Fibroblast of skin of right quadriceps (primary cell): Measurements from ENCODE around the gene MTA3.
"Not testable (repeated sequence)": the region's sequence is repeated elsewhere in the genome, so short reads cannot be mapped to it uniquely, and the experiment has no call there.

Experiments
- DNase-seq: peaks from one replicate; pipeline ENCODE4 v3.0.0-alpha.2; 2013

MTA3 gene

DNA sequence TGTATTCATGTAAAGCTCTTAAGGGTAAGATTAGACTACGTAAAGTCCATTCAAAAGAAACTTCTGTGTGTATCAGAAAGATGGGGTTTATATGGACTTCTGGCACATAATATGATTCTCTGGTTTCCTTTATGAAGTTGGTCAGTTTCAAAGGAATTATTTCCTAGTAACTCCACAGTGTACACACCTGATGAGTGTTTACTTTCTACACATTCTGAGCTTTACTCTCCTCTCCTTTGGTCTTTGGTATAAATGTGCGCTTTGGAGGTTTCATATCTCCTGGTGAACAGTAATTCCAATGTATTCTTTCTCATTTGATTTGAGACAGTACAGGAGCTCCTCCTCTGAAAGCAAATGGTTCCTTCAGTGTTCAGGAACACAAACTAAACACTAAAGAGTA, 107.4 kb downstream of the MTA3 start:
- no peak for DNase-seq

DNA sequence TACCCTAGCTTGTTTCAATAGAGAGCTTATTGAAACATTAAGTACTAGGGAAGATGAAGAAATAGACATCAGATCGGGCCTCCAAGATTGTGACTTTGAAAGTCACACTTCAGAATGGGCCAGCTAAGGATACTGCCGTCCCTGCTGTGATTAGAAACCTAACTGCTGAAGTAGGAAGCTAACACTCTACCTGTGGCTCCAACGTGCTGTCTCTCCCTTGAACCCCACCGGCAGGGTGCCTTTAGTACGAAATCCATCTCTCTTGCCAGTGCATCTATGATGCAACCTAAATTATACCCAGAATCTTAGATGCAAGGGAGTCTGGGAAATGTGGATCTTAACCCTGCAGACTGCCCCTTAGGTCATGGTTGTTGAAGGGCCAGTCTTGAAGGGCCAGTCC, 116.9 kb downstream of the MTA3 start:
- no peak for DNase-seq

DNA sequence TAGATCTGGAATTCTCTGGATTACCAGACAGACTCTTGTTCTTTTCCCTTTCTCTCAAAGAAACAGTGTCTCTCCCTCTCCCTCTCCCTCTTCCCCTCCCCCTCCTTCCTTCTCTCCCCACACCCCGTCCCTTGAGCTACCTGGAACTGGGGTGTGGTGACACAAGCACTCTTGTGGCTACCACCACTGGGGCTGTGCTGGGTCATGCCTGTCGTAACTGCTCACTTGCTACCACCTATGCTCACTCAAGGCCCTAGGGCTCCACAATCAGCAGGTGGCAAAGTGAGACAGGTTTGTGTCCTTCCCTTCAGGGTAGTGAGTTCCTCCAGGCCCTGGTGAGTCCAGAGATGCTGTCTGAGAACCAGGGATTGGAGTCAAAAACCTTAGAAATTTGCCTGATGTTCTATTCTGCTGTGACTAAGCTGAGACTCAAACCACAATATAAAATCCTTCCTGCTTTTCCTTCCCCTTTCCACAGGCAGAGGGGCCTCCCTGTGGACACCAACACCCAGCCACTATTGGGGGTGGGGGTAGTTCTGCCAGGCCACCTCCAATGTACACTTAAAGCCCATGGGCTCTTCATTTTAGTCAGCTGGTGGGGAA, 124.7 kb downstream of the MTA3 start:
- no peak for DNase-seq

DNA sequence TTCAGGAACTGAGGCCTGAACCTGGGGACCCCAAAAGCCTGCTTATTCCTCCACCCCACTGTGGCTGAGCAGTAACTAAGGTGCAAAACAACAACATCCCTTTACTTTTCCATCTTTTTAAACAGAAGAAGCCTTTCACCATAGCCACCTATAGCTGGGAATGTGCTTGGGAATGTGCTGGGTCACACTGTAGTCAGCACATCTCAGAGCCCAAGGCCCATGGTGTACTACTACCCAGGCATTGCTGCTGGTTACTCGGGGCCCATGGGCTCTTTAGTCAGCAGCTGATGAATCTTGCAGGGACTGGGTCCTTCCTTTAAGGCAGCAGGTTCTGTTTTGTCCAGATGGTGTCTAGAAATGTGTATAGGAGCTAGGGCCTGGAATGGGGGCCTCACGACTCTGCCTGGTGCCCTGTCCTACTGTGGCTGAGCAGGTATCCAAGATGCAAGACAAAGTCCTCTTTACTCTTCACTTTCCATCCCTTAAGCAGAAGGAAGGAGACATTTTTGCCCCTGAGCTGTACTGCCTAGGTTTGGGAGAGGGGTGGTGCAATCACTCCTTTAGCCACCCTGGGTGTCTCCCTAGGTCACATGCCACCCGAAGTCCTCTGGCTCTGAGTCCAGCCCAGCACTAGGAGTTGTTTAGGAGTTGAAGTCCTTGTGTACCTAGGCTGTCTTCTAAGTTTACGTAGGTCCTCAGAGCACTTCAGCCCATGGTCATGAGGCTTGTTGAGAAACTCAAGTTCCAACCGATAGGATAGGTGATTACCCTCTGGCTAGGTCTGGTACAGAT, 125.5 kb downstream of the MTA3 start:
- DNase-seq: no peak

DNA sequence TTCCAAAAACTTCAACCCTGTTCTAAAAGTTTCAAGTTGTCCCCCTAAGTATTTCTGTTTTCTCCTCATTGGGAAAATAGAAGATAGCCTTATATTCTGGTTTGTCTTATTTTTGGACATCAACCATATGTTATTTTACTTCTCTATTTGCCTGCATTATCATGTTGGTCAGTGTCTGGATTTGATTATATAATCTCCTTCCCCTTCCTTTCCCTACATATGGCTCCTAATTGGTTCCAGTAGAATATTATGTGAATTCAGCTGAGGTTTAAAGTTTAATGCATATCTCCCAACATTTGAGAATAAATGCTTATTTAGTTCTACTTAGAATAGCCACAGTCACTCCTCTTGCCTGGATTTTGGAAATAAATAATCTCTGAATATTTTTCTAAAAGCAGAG, 128.6 kb downstream of the MTA3 start:
- no peak for DNase-seq

DNA sequence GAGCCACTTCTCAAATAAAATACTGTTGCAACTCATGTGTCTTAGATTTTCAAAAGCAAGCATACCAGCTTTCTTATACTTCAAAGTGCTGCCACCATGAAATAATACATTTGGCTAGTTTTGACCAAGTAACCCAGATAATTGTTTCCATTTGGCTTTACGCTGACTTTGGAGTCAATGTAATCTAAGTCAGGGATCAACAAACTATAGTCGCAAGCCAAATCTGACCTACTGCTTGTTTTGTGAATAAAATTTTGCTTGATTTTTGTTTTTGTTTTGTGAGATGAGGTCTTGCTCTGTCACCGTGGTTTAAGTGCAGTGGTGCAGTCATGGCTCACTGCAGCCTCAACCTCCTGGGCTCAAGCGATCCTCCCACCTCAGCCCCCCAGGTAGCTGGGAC, 130.5 kb downstream of the MTA3 start:
- DNase-seq: no peak

DNA sequence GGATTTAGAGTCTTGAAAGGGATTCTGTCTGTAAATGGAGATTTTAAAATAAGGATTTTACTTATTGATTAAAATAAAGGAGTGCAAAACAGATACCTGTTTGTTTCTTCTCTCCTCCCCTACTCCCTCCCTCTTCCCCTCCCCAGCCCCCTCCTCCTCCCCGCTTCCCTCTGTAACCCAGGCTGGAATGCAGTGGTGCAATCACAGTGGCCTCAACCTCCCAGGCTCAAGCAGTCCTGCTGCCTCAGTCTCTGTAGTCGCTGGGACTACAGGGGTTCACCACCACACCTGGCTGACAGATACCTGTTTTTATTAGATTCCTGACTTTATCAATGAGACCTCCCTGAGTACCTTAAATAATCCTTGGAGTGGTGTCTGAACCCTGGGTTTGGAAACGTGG, 138.4 kb downstream of the MTA3 start:
- DNase-seq: no peak

DNA sequence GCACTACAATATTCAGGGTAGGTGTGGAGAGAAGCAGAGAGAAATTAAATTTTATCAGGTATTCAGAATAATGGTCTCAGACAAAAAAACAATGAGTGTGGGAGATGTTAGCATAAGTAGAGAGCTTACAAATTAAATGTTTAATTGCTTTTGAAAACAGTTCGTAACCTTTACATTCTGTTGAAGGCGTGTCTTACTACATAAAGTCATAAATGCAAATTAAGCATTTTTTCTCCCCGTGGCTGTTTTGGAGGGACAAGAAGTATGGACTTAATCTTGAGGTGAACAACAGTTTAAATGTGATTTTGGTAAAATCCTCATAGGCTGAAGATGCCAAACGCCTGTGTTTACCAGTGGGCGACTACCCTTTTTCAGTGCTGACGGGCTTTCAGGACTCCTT, 139.7 kb downstream of the MTA3 start:
- DNase-seq: no peak

DNA sequence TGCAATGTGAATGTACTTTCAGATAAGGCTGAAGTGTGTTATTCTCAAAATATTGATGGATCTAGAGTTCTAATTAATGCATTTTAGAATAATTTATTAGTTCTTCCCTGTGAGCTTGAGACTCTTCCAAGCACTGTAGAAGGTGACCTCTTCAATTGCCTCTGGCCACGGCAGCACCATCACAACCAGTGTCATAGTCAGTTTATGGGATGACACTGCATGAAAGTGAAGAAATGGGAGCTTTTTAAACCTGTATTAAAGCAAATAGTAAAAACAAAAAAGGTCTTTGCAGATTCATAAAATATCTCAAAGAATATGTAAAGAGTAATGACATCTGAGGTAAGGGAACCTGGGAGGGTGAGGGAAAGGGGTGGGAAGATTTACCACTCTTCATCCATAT, 143.5 kb downstream of the MTA3 start:
- no peak for DNase-seq

DNA sequence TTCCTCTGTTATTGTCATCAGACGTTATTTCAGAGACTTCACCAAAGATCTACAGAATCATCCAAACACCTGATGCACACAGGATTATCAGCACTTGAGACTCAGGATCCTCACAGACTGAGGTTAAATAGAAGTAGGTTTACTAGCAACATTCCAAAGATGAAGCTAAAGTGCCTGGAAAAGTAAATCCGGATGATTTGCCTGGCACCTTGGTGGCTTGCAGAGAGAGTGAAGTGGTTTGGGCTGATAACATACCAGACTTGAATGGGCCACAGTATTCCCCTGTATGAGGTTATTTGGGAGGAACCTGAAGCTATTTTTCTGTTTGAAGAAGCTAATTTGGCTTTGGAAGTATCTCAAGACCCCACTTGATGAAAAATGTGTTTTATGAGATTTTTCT, 144.5 kb downstream of the MTA3 start:
- DNase-seq: no peak

DNA sequence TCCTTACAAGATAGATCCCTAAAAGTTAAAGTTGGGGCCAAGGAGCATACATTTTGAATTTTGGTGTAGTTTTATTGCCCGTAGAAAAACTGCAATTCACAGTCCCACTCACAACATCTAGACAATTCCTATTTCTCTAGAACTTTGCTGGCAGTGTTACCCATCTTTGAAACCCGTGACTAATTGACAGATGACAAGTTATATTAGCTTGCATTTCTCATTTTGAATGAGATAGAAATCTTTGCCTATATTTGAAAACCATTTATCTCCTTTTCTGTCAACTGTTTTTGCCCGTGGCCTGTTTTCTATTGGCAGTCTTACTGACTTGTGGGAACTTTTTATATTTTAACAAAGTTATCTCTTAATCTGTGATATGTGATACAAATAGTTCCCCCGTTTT, 145.5 kb downstream of the MTA3 start:
- DNase-seq: no peak

DNA sequence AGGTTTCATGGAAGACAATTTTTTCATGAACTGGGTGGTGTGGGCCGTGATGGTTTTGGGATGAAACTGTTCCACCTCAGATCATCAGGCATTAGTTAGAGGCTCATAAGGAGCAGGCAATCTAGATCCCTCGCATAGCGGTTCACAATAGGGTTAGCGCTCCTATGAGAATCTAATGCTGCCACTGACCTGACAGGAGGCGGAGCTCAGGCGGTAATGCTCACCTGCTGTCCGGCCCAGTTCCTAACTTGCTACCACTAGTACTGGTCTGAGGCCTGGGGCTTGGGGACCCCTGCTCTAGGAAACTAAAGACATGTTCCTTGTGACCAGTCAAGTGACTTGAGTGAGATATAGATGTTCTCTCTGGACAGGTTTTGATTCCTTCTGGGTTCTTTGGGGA, 146.3 kb downstream of the MTA3 start:
- DNase-seq: no peak

DNA sequence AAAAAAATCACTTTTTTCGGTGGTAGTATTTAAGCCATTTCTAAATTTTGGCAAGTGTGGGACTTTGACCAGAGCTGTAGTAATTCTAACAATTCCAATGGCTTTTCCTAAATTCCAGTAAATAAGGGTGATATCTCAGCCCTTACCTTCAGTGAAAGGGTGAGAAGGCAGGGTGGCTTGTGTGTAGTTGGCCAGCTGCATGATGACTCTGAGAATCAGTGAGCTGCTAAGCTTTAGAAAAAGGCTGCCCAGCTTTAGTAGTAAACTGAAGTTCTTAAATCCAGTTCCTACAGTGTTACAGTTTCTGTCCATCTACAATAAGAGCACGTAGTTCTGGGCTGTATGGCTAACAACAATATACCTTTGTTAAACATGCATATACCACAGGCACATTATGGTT, 153.5 kb downstream of the MTA3 start:
- no peak for DNase-seq

DNA sequence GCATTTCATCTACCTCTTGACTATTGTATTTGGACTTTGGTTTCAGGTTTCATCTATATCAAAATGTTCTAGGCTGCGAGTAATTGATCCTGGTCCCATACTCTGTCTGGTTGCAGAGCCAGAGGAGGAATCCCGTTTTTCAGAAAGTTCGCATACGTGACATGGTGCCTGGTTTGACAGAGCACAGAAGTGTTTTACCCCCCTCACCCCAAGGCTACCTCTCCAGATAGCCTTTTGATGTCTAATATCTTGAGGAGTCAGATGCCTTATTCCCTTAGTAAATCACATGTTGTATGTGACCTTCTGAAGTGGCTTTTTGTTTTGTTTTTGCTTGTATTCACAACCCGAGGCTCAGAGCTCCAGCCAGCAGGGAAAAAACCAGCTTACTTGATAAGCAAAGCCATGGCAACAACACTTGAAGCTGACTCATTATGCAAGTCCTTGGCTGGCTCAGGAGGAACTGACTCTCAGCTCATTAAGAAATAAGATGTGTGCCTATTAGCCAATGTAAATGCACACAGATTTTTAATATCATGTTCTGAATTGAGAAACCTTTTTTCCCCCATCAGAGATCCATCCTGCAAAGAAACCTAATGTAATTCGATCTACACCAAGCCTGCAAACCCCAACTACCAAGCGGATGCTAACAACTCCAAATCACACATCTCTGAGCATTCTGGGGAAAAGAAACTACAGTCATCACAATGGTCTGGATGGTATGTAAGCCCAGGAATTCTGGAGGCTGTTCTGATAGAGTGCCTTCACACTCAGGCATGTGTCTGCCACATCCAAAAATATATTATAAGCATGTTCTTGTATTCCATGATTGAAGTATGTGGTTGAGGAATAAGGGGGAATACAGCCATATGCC, 154.1 kb downstream of the MTA3 start:
- DNase-seq: peak; percentile 76

DNA sequence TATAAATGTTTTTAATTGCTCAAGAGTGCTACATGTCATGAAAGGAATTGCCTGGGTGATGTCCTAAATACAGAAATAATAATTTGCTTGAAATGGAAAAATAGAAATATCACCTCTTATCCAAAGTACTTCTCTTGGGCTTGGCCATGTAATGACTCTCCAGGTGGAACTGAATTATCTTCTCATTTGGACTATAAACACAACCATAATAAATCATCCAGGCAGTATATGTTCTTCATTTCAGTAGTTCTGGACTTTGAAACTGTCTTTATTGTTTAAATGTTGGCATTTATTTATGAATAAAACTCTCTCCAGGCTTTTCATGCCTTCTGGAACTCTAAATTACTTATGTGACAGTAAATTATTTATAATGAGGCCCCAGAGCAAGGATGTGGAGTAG, 155.0 kb downstream of the MTA3 start:
- no peak for DNase-seq

DNA sequence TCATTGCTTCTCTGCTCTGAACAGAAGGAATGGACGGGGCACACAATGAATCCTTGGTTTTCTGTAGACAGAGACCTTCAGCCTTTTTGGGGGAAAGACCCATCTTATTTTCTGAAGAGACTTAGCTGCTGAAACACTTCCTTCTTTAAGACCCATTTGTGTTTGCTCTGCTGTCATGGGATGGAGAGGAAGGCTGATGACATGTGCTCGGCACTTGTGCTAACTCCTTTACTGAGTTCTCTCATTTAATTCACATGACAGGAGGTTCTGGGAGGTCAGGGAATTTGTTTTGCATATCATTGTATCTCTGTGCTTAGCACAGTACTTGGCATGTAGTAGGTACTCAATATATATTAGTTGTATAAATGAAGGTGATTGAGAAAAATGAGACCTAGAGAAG, 156.5 kb downstream of the MTA3 start:
- no peak for DNase-seq

DNA sequence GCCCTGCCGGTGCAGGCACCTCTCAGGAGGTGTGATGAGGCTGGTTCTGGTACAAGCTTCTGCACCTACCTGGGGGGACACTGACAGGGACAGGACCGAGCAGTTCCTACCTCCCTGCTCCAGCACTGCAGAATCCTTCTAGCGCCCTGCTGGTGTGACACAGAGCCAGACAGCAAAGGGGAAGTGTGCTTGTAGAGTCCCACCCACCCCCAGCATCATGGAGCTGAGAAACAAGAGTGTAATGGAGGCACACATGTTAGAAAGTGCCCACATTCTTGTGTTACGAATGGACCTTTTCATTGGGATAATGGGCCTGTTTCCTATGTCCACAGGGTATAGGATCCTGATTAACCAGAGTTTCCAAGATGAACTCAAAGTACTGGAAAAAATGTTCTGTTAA, 157.2 kb downstream of the MTA3 start:
- peak; percentile 8 for DNase-seq

DNA sequence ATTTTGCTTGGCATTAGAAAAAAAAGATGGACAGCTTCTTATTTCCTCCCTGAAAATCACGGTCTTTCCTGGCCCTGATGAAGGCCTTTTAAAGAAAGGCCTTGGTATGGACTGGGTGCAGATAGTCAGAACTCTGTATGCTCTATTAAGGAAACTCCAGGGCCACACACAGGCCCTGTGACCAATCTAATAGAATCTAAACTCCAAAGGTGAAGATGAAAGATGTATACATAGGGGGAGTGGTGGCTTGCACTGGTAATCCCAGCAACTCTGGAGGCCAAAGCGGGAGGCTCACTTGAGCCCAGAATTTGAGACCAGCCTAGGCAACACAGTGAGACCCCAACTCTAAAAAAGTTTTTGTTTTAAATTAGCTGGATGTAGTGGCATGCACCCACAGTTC, 158.2 kb downstream of the MTA3 start:
- DNase-seq: no peak

DNA sequence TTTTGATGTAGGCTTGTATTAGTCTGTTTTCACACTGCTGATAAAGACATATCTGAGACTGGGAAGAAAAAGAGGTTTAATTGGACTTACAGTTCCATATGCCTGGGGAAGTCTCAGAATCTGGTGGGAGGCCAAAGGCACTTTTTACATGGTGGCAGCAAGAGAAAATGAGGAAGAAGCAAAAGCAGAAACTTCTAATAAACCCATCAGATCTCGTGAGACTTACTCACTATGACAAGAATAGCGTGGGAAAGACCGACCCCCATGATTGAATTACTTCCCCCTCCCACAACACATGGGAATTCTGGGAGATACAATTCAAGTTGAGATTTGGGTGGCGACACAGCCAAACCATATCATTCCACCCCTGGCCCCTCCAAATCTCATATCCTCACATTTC, 162.9 kb downstream of the MTA3 start:
- not testable (repeated sequence) for DNase-seq

DNA sequence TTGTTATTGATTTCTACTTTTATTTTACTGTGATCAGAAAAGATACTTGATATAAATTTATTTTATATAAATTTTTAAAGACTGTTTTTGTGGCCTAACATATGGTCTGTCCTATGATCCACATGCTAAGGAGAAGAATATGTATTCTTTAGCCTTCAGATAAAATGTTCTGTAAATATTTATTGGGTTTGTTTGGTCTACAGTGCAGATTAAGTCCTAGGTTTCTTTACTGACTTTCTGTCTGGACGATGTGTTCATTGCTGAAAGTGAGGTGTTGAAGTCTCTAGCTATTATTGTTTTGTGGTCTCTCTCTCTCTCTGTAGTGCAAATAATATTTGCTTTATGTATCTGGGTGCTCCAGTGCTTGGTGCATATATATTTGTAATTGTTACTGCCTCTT, 165.4 kb downstream of the MTA3 start:
- DNase-seq: no peak

DNA sequence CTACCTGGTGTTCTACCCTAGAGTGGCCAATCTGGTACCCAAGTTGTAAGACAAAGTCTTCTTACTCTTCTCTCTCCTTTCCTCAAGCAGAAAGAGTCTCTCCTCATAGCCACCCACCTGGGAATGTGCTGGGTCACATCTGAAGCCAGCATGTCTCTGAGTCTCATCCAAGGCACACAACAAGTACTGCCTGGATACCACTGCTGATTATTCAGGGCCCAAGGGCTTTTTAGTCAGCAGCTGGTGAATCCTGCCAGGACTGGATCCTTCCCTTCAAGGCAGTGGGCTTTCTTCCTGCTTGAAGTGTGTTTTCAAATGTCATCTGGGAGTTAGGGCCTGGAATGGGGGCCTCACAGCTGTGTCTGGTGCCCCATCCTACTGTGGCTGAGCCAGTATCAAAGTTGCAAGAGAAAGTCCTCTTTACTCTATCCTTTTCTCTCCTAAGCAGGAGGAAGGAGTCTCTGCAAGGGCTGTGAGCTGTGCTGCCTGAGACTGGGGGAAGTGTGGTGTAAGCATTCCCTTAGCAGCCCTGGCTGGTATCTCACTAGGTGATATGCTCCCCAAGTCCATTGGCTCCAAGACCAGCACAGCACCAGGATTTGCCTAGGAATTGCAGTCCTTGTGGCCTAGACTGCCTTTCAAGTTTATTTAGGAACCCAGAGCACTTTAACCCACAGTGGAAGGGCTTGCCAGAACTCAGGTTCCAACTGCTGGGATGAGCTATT, 168.3 kb downstream of the MTA3 start:
- no peak for DNase-seq

DNA sequence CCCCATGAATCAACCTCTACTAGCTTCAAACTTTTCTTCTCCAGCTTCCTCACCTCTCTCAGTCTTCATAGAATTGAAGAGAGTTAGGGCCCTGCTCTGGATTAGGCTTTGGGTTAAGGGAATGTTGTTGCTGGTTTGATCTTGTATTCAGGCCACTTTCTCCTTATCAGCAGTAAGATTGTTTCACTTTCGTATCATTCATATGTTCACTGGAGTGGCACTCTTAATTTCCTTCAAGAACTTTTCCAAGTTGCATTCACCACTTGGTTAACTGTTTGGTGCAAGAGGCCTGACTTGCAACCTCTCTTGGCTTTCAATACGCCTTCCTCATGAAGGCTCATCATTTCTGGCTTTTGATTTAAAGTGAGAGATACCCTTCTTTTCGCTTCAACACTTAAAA, 172.7 kb downstream of the MTA3 start:
- no peak for DNase-seq
